ENCODE results near the gene ACOX3. TPM values are rescaled to one million over a fixed set of nuclear protein-coding genes. Genes with fewer than 3 reads are reported as not detected.
A peak's percentile ranks its signal among the peaks of the same experiment; 100 is the strongest.

ACOX3 gene
- polyA plus RNA-seq, 2 donors, result 31.8 to 36.1 TPM

DNA sequence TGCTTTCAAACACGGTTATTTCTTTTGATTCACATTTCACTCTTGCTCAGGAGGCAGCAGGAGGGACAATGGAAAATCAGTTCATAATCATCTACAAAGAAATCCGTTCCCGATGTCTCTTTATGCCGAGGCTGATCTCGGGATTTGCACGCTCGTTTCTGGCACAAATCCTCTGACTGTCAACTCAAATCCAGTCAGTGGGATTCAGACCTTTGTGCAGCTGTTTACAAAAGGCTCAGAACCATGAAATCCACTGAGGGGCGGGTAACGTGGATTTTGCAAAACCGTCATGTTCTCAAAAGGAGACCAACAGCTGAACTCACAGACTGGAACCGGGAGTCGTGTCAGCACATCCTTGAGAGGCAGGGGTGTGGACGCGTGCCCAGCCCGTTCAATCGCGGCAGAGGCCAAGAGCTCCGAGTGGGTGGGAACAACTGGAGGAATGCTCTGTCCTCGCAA lies 46.4 kb downstream of the ACOX3 start:
- WGBS, 2 donors, result 23 to 55% methylated on average over 19 of the region's 19 CpGs
- Histone ChIP-seq H3K4me1 (ENCODE audit: control insufficient read depth in 2 of 2, insufficient read depth in 2 of 2, low read length in 1 of 2) (peaks cover 3 to 9% of the 10 kb centered on the region in 2 donors), H3K27me3 (ENCODE audit: control insufficient read depth in 1 of 2, insufficient read depth in 2 of 2, low read length in 2 of 2) (no peaks in the 10 kb centered on the region), H3K9me3 (ENCODE audit: control insufficient read depth in 2 of 2, insufficient read depth in 1 of 2, low read depth in 1 of 2, low read length in 1 of 2) (no peaks in the 10 kb centered on the region), H3K36me3 (ENCODE audit: control insufficient read depth in 2 of 2, insufficient read depth in 2 of 2, low read length in 1 of 2) (peaks cover 4 to 47% of the 10 kb centered on the region in 2 donors), H3K4me3 (ENCODE audit: low read depth in 1 of 2, low read length in 2 of 2) (no peak overlapping the region), H3K27ac (ENCODE audit: low read depth in 2 of 2, low read length in 1 of 2) (peak overlapping the region; percentile 16 to 82)

DNA sequence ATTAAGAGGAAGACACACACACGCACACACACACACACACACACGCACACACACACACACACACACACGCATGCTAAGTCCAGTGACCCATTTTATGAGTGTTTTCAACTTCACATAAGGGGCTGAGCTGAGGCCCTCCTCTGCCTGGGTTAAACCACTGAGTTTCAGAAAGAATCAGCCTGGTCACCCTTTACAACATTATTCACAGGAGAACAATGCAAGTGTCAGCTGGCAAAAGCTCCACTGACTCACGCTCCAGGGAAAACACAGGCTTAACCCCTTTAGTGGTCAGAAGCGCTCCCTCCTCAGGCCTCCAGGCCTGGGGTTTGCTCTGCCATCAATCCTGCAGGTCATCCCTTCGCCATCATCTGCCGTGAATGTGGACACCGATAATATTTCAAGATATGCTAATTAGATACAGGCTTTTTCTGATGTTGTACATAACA lies 46.9 kb downstream of the ACOX3 start:
- Histone ChIP-seq H3K4me1 (ENCODE audit: control insufficient read depth in 2 of 2, insufficient read depth in 2 of 2, low read length in 1 of 2) (peaks cover 3 to 9% of the 10 kb centered on the region in 2 donors), H3K36me3 (ENCODE audit: control insufficient read depth in 2 of 2, insufficient read depth in 2 of 2, low read length in 1 of 2) (peaks cover 4 to 49% of the 10 kb centered on the region in 2 donors), H3K27ac (ENCODE audit: low read depth in 2 of 2, low read length in 1 of 2) (peak overlapping the region; percentile 16 to 82), H3K9me3 (ENCODE audit: control insufficient read depth in 2 of 2, insufficient read depth in 1 of 2, low read depth in 1 of 2, low read length in 1 of 2) (no peaks in the 10 kb centered on the region), H3K27me3 (ENCODE audit: control insufficient read depth in 1 of 2, insufficient read depth in 2 of 2, low read length in 2 of 2) (no peaks in the 10 kb centered on the region), H3K4me3 (ENCODE audit: low read depth in 1 of 2, low read length in 2 of 2) (no peak overlapping the region)
- 40 to 64% methylated on average over 8 of the region's 8 CpGs for WGBS, 2 donors

DNA sequence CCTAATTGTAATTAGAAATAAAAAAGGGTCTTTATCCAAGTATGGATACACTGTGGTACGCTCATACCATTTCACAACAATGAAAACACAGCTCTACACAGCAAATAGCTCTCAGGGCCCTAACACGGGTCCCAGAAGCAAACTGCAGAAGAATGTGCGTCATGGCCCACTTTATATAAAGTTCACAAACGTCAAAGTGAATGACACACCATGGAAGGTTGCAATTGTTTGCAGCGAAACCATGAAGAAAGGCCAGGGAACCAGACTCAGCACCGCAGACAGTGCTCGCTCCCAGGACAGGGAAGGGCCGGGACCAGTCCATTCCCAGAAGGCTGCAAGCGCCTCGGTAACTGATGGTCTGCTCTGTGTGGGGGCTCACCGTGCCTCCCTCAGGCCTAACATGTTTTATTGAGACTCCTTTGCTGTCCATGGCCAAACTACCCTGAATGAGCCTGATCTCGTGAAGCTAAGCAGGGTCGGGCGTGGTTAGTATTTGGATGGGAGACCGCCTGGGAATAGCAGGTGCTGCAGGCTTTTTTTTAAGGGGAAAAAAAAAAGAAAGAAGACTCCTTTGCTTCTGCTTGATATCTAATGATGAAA lies 47.8 kb downstream of the ACOX3 start:
- WGBS, 2 donors, result 76 to 92% methylated on average over 15 of the region's 15 CpGs
- Histone ChIP-seq H3K9me3 (ENCODE audit: control insufficient read depth in 2 of 2, insufficient read depth in 1 of 2, low read depth in 1 of 2, low read length in 1 of 2) (no peaks in the 10 kb centered on the region), H3K4me3 (ENCODE audit: low read depth in 1 of 2, low read length in 2 of 2) (no peak overlapping the region), H3K27me3 (ENCODE audit: control insufficient read depth in 1 of 2, insufficient read depth in 2 of 2, low read length in 2 of 2) (no peaks in the 10 kb centered on the region), H3K27ac (ENCODE audit: low read depth in 2 of 2, low read length in 1 of 2) (peak overlapping the region; percentile 57 to 67), H3K4me1 (ENCODE audit: control insufficient read depth in 2 of 2, insufficient read depth in 2 of 2, low read length in 1 of 2) (peaks cover 3 to 9% of the 10 kb centered on the region in 2 donors), H3K36me3 (ENCODE audit: control insufficient read depth in 2 of 2, insufficient read depth in 2 of 2, low read length in 1 of 2) (peaks cover 4 to 58% of the 10 kb centered on the region in 2 donors)

DNA sequence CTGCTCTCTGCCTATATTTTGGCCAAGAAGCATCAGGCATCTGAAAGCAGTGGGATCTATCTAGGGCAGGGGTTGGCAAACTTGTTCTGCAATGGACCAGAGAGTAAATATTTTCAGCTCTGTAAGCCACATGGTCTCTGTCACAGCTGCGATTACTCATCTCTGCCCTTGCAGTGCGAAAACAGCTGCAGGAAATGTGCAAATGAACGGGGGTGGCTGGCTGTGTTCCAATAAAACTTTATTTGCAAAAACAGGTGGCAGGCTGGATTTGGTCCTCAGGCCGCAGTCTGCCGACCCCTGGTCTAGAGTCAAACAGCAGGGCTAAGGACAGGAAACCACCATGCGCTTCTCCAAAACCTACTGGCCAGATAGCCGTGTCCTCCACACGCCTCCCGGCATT lies 48.6 kb downstream of the ACOX3 start:
- Histone ChIP-seq H3K36me3 (ENCODE audit: control insufficient read depth in 2 of 2, insufficient read depth in 2 of 2, low read length in 1 of 2) (peaks cover 4 to 58% of the 10 kb centered on the region in 2 donors), H3K4me1 (ENCODE audit: control insufficient read depth in 2 of 2, insufficient read depth in 2 of 2, low read length in 1 of 2) (peaks cover 3 to 9% of the 10 kb centered on the region in 2 donors), H3K27me3 (ENCODE audit: control insufficient read depth in 1 of 2, insufficient read depth in 2 of 2, low read length in 2 of 2) (no peaks in the 10 kb centered on the region), H3K27ac (ENCODE audit: low read depth in 2 of 2, low read length in 1 of 2) (peak overlapping the region; percentile 50 to 75), H3K9me3 (ENCODE audit: control insufficient read depth in 2 of 2, insufficient read depth in 1 of 2, low read depth in 1 of 2, low read length in 1 of 2) (no peaks in the 10 kb centered on the region), H3K4me3 (ENCODE audit: low read depth in 1 of 2, low read length in 2 of 2) (no peak overlapping the region)
- WGBS, 2 donors, result 61 to 62% methylated on average over 9 of the region's 9 CpGs

DNA sequence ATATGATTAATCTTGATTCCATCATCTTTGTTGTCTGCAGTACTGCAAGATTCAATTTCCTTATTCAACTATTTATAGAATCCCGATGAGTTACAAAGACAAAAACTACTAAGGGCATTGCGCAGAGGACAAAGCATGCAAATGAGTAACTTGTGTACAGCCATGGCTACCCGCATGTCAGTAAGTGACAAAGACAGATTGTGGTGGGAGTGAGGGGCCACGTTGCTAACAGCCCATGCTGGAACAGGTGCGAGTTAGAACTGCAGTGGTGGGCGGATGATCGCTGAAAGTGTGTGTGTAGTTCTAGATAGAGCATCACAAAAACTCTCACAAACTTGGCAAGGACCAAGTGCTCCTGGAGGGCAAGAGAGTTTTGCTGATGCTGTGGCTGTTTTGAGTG lies 49.5 kb downstream of the ACOX3 start:
- H3K27me3 ChIP-seq (ENCODE audit: control insufficient read depth in 1 of 2, insufficient read depth in 2 of 2, low read length in 2 of 2), result no peaks in the 10 kb centered on the region
- 86 to 91% methylated on average over 7 of the region's 7 CpGs for WGBS, 2 donors
- H3K36me3 ChIP-seq (ENCODE audit: control insufficient read depth in 2 of 2, insufficient read depth in 2 of 2, low read length in 1 of 2), result peaks cover 2 to 60% of the 10 kb centered on the region in 2 donors
- no peak overlapping the region for H3K4me3 ChIP-seq (ENCODE audit: low read depth in 1 of 2, low read length in 2 of 2)
- H3K4me1 ChIP-seq (ENCODE audit: control insufficient read depth in 2 of 2, insufficient read depth in 2 of 2, low read length in 1 of 2), result peaks cover 3 to 9% of the 10 kb centered on the region in 2 donors
- no peak overlapping the region for H3K27ac ChIP-seq (ENCODE audit: low read depth in 2 of 2, low read length in 1 of 2)
- H3K9me3 ChIP-seq (ENCODE audit: control insufficient read depth in 2 of 2, insufficient read depth in 1 of 2, low read depth in 1 of 2, low read length in 1 of 2), result no peaks in the 10 kb centered on the region

DNA sequence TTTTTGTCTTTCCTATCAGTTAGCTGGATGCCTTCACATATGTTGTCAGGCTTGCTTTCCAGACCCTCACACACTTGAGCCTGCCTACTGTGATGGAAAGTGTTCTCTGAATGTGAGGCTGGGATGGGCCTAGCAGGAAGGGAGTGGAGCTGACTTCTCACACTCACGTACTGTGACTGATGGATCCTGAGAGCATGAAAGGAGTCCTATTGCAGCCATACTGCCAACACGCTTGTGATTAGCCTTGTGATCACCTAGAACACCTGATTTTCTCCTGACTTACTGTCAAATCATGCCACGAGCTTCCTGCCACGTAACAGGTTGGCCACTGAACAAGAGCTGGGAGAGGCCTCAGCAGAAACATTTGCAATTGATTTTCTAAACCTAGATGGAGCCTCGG lies 49.9 kb downstream of the ACOX3 start:
- Histone ChIP-seq H3K4me1 (ENCODE audit: control insufficient read depth in 2 of 2, insufficient read depth in 2 of 2, low read length in 1 of 2) (peaks cover 3 to 9% of the 10 kb centered on the region in 2 donors), H3K4me3 (ENCODE audit: low read depth in 1 of 2, low read length in 2 of 2) (no peak overlapping the region), H3K27ac (ENCODE audit: low read depth in 2 of 2, low read length in 1 of 2) (peak overlapping the region in 1 of 2 donors; percentile 13), H3K27me3 (ENCODE audit: control insufficient read depth in 1 of 2, insufficient read depth in 2 of 2, low read length in 2 of 2) (no peaks in the 10 kb centered on the region), H3K9me3 (ENCODE audit: control insufficient read depth in 2 of 2, insufficient read depth in 1 of 2, low read depth in 1 of 2, low read length in 1 of 2) (no peaks in the 10 kb centered on the region), H3K36me3 (ENCODE audit: control insufficient read depth in 2 of 2, insufficient read depth in 2 of 2, low read length in 1 of 2) (peaks cover 0 to 58% of the 10 kb centered on the region in 2 donors)
- WGBS, 2 donors, result 91 to 97% methylated on average over 5 of the region's 5 CpGs

DNA sequence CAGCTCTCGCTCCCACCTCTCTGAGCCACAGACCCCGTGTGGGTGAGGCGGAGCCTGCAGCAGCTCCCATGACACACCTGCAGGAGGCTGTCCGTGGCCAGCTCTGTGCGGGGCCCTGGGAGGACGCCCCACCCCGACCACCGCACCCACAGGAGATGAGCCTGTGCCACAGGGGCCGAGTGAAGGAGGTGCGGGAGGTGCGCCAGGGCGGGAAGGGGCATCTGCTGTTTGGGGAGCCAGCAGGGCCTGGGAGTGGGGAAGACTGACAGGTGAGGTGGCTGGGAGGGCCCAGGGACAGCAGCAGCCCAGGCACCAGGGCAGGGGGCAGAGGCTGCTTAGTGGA lies 52.0 kb downstream of the ACOX3 start:
- WGBS, 2 donors, result 93 to 95% methylated on average over 12 of the region's 12 CpGs
- no peak overlapping the region for H3K4me3 ChIP-seq (ENCODE audit: low read depth in 1 of 2, low read length in 2 of 2)
- H3K27ac ChIP-seq (ENCODE audit: low read depth in 2 of 2, low read length in 1 of 2), result no peak overlapping the region
- no peaks in the 10 kb centered on the region for H3K9me3 ChIP-seq (ENCODE audit: control insufficient read depth in 2 of 2, insufficient read depth in 1 of 2, low read depth in 1 of 2, low read length in 1 of 2)
- H3K27me3 ChIP-seq (ENCODE audit: control insufficient read depth in 1 of 2, insufficient read depth in 2 of 2, low read length in 2 of 2), result no peaks in the 10 kb centered on the region
- H3K36me3 ChIP-seq (ENCODE audit: control insufficient read depth in 2 of 2, insufficient read depth in 2 of 2, low read length in 1 of 2), result peaks cover 0 to 63% of the 10 kb centered on the region in 2 donors
- no peaks in the 10 kb centered on the region for H3K4me1 ChIP-seq (ENCODE audit: control insufficient read depth in 2 of 2, insufficient read depth in 2 of 2, low read length in 1 of 2)

DNA sequence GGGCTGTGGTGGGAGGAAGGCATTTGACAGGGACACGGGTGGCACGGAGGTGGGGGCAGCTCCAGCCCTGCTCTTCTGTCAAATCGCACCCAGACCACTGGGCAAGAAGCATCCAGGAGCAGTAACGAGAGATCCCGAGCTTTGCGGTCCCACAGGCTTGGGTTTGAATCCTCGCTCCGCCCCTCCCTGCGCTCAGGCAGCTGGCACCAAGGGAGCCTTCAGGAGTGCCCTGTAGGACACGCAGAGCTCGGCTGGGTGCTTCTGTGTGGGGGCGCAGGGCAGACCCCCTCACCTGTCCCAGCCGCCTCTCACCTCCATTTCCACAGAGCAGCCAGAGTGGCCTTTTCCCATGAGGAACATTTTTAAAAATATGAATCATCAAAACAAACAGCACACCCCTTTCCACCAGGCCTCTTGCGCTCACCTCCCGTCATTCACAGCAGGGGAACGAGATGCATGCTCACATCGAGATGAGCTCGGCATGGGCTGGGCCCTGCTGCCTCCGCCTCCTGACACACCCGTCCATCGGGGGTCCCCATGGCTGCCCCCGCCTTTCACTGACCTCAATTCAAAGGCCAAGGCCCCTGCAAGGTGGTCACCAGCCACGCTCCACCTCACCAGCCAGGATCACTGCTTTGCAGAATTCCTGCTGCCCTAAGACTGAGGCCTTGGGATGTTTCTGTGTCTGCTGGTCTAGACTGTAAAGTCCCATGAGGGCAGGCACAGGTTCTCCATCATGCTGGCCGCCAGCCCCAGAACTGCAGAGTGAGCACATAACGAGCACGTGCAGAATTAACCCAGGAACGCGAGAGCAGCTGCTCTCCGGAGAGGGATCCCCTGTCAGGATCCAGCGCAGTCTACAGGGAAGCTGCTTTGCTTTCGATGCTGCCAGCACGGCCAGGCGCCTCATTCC lies 52.7 kb downstream of the ACOX3 start:
- Histone ChIP-seq H3K36me3 (ENCODE audit: control insufficient read depth in 2 of 2, insufficient read depth in 2 of 2, low read length in 1 of 2) (peaks cover 0 to 67% of the 10 kb centered on the region in 2 donors), H3K4me3 (ENCODE audit: low read depth in 1 of 2, low read length in 2 of 2) (no peak overlapping the region), H3K27ac (ENCODE audit: low read depth in 2 of 2, low read length in 1 of 2) (no peak overlapping the region), H3K9me3 (ENCODE audit: control insufficient read depth in 2 of 2, insufficient read depth in 1 of 2, low read depth in 1 of 2, low read length in 1 of 2) (no peaks in the 10 kb centered on the region), H3K27me3 (ENCODE audit: control insufficient read depth in 1 of 2, insufficient read depth in 2 of 2, low read length in 2 of 2) (no peaks in the 10 kb centered on the region), H3K4me1 (ENCODE audit: control insufficient read depth in 2 of 2, insufficient read depth in 2 of 2, low read length in 1 of 2) (no peaks in the 10 kb centered on the region)
- 90 to 93% methylated on average over 33 of the region's 33 CpGs for WGBS, 2 donors

DNA sequence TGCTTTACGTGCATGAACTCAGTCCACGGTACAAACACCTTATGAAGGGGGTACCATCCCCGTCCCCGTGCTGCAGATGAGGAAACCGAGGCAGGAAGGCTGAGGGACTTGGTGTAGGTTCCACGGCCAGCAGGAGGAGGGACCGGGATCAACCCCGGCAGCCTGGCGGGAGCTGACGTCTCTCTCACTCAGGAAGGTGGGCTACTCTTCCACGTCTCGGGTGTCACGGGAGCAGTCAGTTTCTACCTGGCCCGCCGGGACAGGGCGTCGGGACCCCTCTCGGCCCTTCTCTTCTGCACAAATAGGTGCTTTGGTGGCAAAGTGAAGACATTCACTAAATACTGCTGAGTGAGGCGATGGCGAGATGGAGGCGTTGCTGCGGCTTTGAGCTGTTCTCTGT lies 53.3 kb downstream of the ACOX3 start:
- Histone ChIP-seq H3K4me3 (ENCODE audit: low read depth in 1 of 2, low read length in 2 of 2) (no peak overlapping the region), H3K9me3 (ENCODE audit: control insufficient read depth in 2 of 2, insufficient read depth in 1 of 2, low read depth in 1 of 2, low read length in 1 of 2) (no peaks in the 10 kb centered on the region), H3K27ac (ENCODE audit: low read depth in 2 of 2, low read length in 1 of 2) (no peak overlapping the region), H3K36me3 (ENCODE audit: control insufficient read depth in 2 of 2, insufficient read depth in 2 of 2, low read length in 1 of 2) (peaks cover 0 to 65% of the 10 kb centered on the region in 2 donors), H3K27me3 (ENCODE audit: control insufficient read depth in 1 of 2, insufficient read depth in 2 of 2, low read length in 2 of 2) (no peaks in the 10 kb centered on the region), H3K4me1 (ENCODE audit: control insufficient read depth in 2 of 2, insufficient read depth in 2 of 2, low read length in 1 of 2) (no peaks in the 10 kb centered on the region)
- 91 to 95% methylated on average over 22 of the region's 22 CpGs for WGBS, 2 donors
